Measurements from ENCODE around the gene LLCFC1.

LLCFC1 gene

GRCh38 chr7:142960955-142961512, 21.8 kb downstream of the LLCFC1 start:
- TF ChIP-seq CTCF (IDR thresholded peaks at IDR 0.05) = peak; percentile 48

- TF ChIP-seq CTCF (IDR thresholded peaks at IDR 0.05) = no peak
Observed at GRCh38 chr7:142961595-142961972, 22.3 kb downstream of the LLCFC1 start.

- TF ChIP-seq CTCF (IDR thresholded peaks at IDR 0.05) = no peak
Observed at GRCh38 chr7:142961973-142962926, 23.0 kb downstream of the LLCFC1 start, which contains the start of gene KEL. TSS of gene KEL (minus strand) at chr7:142962363. CDS start at chr7:142962206, 157 bp downstream.

- no peak for TF ChIP-seq CTCF (IDR thresholded peaks at IDR 0.05)
Observed at GRCh38 chr7:142962991-142963390, 23.7 kb downstream of the LLCFC1 start.

- TF ChIP-seq CTCF (IDR thresholded peaks at IDR 0.05) = no peak
Observed at GRCh38 chr7:142963993-142964392, 24.7 kb downstream of the LLCFC1 start.

- TF ChIP-seq CTCF (IDR thresholded peaks at IDR 0.05) = no peak
Observed at GRCh38 chr7:142964502-142965246, 25.4 kb downstream of the LLCFC1 start.

- no peak for TF ChIP-seq CTCF (IDR thresholded peaks at IDR 0.05)
Observed at GRCh38 chr7:142968229-142968628, 28.9 kb downstream of the LLCFC1 start.
